ENCODE results near the gene INSRR. TPM values are rescaled to one million over a fixed set of nuclear protein-coding genes. Genes with fewer than 3 reads are reported as not detected.

The INSRR gene
- total RNA-seq, 1 experiment from 2014 or later = 0.11 TPM

GRCh38 chr1:156801409-156802121 lies 57.4 kb downstream of the INSRR start (continued):
- no peak for TF ChIP-seq FOXP4 (CRISPR knock-in tag; IDR thresholded peaks at IDR 0.05)
- no peak for TF ChIP-seq PREB (CRISPR knock-in tag; IDR thresholded peaks at IDR 0.05; ENCODE audit: borderline replicate concordance)
- no peak for TF ChIP-seq NFE2L1 (CRISPR knock-in tag; IDR thresholded peaks at IDR 0.05)
- TF ChIP-seq ATF2 (CRISPR knock-in tag; IDR thresholded peaks at IDR 0.05; ENCODE audit: borderline replicate concordance, low read depth) = no peak
- TF ChIP-seq HMGA2 (CRISPR knock-in tag; IDR thresholded peaks at IDR 0.05) = no peak
- no peak for TF ChIP-seq PRRX2 (CRISPR knock-in tag; IDR thresholded peaks at IDR 0.05)
- TF ChIP-seq ERG (CRISPR knock-in tag; IDR thresholded peaks at IDR 0.05) = no peak
- TF ChIP-seq E2F1 (CRISPR knock-in tag; IDR thresholded peaks at IDR 0.05) = no peak

GRCh38 chr1:156797212-156797871 lies 61.6 kb downstream of the INSRR start:
- POLR2A ChIA-PET = no interaction called here
- H3K36me3 Mint-ChIP-seq = peaks cover 65% of the 10 kb centered on the region
- TF ChIP-seq CTCF (IDR thresholded peaks at IDR 0.05) (peak; percentile 69), ZNF416 (CRISPR knock-in tag; IDR thresholded peaks at IDR 0.05) (no peak), SMAD3 (CRISPR knock-in tag; IDR thresholded peaks at IDR 0.05; ENCODE audit: borderline replicate concordance) (no peak)
- ATAC-seq (peak; percentile 88), DNase-seq (ENCODE audit: low spot score) (peak; percentile 70)
- no peak overlapping the region for H3K4me3 Mint-ChIP-seq
- CTCF ChIA-PET = interaction anchor here (0.8 to 7.0 kb wide), 8 partner anchors 11 to 108 kb away, joined by 3 to 53 read pairs (median 4); partner anchors contain the start of genes INSRR, ISG20L2, METTL25B and NTRK1
- no peaks in the 10 kb centered on the region for H3K27me3 Mint-ChIP-seq (ENCODE audit: low read depth)
- no peak overlapping the region for H3K27ac Mint-ChIP-seq
- H3K9me3 Mint-ChIP-seq = no peaks in the 10 kb centered on the region
- no peaks in the 10 kb centered on the region for H3K4me1 Mint-ChIP-seq
